Measurements from ENCODE around the gene DNM1.
A peak's percentile ranks its signal among the peaks of the same experiment; 100 is the strongest.

Gene DNM1

DNA sequence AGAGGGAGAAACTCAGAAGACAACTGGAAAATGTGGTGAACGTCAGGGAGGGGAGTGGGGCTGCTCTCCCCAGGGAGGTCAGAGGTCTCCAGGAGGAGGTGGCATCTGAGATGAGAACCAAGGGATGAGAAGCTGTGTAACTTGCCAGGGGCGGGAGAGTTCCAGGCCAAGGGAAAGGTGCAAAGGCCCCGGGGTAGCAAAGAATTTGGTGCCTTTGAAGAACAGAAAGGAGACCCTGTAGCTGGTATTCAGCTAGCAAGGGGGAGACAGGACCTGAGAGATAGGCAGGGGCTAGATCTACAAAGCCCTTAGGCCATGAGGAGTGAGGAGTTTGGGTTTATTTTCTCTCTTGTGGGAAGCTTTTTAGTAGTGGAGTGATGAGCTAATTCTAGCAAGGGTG, 3.3 kb downstream of the DNM1 start:
- no peak for DNase-seq

DNA sequence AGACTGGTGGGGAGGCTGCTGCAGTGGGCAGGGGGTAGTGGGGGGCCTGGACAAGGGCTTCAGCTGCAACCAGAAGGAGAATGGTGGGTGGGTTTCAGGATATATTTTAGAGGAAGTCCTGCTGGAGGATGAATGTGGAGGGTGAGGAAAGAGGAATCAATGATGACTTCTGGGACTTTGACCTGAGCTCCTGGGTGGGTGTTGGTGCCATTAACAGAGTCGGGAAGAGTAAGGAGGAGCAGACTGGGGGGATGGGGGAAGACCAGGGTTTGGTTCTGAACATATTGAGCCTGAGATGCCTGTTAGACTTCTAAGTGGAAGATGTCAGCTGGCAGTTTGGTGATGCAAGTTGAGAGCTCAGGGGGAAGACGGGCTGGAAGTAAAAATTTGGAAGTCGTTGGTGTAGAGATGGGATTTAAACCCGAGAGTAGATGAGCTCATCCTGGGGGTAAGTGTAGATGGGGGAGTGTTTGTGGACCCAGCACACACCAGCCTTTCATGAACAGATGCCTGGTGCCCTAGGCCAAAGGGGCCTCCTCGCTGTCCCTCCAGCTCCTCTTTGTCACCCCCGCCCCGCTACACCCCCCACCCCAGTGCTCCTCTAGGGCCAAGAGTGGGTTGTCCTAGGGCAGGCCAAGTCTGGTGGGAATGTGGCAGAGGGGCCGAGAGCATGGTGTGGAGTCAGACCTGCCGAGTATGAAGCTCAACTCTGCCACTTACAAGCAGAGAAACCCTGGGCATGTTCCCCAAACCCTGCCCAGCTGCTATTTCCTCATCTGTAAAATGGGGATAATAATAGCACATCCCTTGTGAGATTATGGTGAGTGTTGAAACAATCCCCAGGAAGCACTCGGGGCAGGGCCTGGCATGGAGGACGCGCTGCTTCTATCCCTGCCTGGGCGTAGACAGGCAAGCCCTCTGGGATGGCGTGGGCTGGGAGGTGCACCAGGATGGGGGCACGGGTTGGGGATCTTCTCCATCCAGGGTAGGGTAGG, 4.0 kb downstream of the DNM1 start:
- DNase-seq, result no peak

- no peak for DNase-seq
Observed at GRCh38 chr9:128208386-128208785, 5.2 kb downstream of the DNM1 start.

GRCh38 chr9:128208946-128209669, 5.9 kb downstream of the DNM1 start:
- no peak for DNase-seq

- no peak for DNase-seq
Observed at GRCh38 chr9:128211186-128211980, 8.2 kb downstream of the DNM1 start.

DNA sequence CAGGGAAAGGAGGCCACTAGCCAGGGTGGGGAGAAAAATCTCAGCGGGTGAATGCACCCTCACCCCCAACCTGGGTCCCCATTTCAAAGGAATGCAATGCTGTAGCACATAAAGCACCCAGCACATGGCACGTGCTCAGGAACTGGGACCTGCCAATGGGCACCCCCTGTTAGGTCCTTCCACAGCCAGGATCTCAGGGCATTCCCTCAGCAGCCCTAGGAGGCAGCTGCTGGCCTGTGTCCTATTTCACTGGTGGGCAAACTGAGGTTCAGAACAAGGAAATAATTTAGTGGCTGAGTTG, 8.8 kb downstream of the DNM1 start:
- DNase-seq, result no peak

- DNase-seq, result no peak
Observed at GRCh38 chr9:128213746-128214497, 10.7 kb downstream of the DNM1 start.

DNA sequence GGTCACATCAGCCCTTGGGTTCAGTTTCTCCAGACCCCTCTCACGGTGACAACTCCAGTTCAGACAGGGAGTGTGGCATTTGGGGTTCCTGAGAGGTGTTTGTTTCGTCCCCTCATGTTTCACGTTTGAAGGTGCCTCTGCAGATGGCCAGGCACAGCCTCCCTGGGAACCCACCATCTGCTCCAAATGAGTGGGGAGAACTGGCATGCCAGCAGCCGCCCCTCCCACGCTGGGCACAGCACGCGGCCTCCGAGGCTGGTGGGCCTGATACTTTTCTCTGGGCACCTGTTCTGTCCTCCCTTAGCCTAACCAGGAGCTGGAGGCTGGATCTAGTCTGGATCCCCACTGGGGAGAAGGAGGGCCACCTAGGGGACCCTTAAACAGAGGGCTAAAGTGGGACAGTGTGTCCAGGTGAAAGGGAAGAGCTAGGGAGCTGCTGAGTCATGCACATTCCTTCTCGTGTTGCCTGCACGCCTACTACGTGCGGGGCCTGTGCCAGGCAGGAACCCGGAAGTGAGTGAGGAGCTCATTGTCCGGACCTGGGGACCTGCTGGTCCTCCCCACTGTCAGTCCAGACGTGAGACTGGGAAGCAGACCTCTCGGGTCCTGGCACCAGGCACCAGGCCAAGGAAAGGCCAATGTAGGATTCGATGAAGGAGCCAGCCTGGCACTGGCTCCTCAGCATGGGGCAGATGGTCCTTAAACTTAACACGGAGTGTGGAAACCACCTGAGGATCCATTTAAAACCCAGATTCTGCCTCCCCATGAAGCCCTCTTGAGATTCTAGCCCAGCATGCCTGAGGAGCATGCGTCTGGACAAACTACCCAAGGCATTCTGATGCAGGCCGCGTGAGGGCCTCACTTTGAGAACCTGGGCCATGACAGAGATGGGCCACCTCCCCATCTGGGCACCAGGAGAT, 11.7 kb downstream of the DNM1 start:
- no peak for DNase-seq

DNA sequence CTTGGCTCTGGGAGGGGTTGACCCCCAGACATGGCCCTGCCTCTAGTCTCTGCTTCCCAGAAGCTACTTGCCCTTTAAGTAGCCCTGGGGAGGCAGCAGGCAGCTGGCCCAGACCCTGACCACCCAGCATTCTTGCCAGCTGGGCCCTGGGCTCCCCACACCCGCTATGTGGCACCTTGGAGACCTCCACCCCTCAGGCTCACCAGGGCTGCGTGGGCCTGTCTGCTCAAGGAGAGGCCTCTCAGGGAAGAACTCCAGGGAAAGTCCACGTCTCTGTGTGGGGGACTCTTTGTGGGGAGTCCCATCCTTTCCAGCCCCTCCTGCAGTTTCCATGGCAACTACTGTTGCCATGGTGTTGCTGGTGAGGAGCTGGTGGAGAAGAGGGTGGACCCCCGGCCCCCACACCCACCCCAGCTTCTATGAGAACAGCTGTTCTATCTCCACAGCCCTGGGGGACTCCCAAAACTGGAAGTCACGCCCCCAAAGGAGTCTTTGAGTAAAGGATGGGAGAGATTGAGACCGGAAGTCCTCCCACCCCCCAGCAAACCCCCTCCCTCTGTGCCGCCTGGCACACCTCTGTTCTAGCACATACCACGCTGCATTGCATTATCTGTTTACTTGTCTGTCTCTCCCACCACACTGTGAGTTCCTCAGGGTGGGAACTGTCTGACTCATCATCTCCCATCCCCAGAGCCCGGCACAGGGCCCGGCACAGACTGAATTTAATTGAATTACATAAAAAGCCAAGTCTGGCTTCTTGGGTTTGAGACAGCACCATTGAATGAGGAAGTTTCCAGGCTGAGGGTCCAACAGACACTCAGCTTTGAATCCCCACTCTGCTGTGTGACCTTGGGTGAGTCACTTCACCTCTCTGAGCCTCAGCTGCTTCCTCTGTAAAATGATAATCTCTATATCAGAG, 12.6 kb downstream of the DNM1 start:
- no peak for DNase-seq

GRCh38 chr9:128216781-128217553, 13.8 kb downstream of the DNM1 start:
- DNase-seq, result no peak

DNA sequence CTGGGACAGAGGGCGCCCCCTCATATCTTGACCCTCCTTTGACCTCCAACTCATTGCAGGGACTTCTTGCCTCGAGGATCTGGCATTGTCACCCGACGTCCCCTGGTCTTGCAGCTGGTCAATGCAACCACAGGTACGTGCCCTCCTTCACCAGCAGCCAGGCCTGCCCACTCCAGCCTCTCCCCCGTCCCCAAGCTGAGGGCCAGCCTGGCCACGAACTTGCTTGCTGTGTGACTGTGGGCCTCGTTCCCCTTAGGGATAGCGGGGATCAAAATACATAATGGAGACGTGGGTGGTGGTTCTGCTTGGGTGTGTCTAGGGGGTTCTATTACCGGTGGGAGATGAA, 15.0 kb downstream of the DNM1 start:
- DNase-seq, result no peak

DNA sequence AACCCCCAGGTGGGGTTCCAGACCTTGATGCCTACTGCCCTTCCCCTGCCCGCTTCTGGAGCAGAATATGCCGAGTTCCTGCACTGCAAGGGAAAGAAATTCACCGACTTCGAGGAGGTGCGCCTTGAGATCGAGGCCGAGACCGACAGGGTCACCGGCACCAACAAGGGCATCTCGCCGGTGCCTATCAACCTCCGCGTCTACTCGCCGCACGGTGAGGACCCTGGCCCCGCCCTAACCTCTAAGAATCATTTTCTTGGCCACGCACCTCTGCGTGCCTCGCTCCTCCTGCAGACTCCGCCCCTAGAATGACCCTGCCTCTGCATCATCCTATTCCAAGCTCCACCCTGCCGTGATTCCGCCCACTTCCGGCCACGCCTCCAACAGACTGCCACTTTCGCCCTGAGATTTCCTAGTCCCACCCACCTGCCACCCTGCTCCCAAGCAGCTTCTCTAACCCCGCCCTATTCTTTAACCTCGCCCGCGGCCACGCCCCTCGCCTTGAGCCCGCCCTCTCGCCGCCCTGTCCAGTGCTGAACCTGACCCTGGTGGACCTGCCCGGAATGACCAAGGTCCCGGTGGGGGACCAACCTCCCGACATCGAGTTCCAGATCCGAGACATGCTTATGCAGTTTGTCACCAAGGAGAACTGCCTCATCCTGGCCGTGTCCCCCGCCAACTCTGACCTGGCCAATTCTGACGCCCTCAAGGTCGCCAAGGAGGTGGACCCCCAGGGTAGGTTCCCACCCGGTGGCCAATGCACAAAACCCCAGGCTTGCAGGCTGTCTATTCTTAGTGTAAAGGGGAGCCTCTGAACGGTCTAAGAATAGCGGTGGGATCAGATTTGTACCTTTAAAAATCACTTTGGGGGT, 15.6 kb downstream of the DNM1 start:
- DNase-seq, result peak; percentile 98

GRCh38 chr9:128219831-128220230, 16.7 kb downstream of the DNM1 start:
- DNase-seq, result no peak

DNA sequence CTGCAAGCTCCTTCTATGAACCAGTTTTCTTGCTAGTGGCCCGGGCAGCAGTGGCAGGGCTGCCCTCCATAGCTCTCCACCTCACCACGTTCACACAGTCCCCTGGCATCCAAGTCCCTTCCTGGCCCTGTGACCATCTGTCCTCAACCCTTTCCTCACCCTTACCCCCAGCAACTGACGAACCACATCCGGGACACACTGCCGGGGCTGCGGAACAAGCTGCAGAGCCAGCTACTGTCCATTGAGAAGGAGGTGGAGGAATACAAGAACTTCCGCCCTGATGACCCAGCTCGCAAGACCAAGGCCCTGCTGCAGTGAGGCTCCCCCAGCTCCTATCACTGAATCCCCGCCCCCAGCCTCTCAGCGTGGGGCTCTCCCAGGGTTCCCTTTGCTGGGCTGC, 18.8 kb downstream of the DNM1 start:
- no peak for DNase-seq

- DNase-seq, result no peak
Observed at GRCh38 chr9:128222880-128223670, 19.9 kb downstream of the DNM1 start.

DNA sequence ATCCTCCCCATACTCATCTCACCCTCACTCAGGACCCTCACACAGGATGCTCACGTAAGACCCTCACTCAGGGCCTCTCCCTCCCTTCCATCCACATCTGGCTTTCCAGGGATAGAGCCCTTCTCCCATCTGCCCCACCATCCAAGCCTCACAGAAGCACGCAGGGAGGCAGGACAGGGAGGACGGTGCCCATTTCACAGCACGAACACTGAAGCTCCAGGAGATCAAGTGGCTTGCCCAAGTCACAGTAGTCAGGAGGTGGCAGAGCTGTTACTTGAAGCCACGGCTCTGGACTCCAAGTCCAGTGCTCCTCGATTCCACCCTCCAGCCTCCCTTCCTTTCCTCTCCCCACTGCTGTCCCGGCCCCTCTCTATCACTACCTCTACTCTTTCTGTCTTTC, 21.7 kb downstream of the DNM1 start:
- DNase-seq, result no peak

DNA sequence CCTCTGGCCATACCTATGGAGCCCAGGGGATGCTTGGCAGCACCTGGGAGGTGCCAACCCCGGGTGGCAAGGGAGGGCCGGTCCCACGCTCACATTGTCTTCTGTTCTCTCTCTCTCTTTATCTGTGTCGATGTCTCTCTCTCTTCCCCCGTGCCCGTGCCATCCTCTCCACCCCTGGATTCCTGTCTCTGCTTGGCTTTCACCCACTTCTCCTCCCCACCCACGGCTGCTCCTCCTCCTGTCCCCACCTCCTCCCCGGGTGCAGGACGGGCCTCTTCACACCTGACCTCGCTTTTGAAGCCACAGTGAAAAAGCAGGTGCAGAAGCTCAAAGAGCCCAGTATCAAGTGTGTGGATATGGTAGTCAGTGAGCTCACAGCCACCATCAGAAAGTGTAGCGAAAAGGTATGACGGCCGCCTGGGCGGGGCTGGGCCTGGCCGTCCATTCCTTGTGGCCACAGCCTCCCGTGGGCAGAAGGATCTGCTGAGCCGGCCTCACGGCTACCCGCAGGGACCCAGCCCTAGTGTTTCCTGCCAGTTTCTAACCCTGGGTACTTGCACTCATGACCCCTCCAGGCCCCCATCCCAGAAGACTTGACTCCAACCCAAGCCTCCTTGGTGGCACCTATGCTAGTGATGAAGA, 22.7 kb downstream of the DNM1 start:
- no peak for DNase-seq

All from hematopoietic multipotent progenitor cell treated with erythropoietin and hydrocortisone succinate and interleukin-3 and kit ligand, for 6 days (in vitro differentiated cells).